ENCODE data around the gene GPR21.

GPR21 gene

DNA sequence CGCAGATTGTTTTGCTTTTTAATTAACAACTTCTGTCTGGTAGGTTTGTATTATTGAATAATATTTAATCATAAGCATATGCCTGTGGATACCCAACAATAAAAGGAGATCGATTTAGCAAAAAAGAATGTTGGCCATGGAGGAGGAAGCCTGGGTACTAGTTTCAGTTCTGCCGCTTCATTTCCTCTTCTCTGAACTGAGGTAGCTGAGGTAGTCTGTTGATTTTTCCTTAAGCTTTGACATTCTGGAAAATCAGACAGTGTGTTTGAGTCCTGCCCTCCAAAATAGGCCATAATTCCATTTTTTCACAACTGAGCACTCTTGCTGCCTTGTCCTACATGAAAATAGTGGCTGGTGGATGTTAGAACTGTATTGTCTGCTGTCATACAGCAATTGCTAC is 6.0 kb upstream of the GPR21 start:
- H3K27me3 Mint-ChIP-seq (ENCODE audit: low read depth, poor library complexity): no peaks in the 10 kb centered on the region
- H3K9me3 Mint-ChIP-seq: no peaks in the 10 kb centered on the region
- H3K36me3 Mint-ChIP-seq (ENCODE audit: low read depth): peaks cover 45% of the 10 kb centered on the region
- H3K4me1 Mint-ChIP-seq: no peaks in the 10 kb centered on the region
- no peak overlapping the region for H3K4me3 Mint-ChIP-seq
- no peak overlapping the region for H3K27ac Mint-ChIP-seq
- DNase-seq: no peak
- TF ChIP-seq, protein P1, sequence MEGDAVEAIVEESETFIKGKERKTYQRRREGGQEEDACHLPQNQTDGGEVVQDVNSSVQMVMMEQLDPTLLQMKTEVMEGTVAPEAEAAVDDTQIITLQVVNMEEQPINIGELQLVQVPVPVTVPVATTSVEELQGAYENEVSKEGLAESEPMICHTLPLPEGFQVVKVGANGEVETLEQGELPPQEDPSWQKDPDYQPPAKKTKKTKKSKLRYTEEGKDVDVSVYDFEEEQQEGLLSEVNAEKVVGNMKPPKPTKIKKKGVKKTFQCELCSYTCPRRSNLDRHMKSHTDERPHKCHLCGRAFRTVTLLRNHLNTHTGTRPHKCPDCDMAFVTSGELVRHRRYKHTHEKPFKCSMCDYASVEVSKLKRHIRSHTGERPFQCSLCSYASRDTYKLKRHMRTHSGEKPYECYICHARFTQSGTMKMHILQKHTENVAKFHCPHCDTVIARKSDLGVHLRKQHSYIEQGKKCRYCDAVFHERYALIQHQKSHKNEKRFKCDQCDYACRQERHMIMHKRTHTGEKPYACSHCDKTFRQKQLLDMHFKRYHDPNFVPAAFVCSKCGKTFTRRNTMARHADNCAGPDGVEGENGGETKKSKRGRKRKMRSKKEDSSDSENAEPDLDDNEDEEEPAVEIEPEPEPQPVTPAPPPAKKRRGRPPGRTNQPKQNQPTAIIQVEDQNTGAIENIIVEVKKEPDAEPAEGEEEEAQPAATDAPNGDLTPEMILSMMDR (IDR thresholded peaks at IDR 0.05): no peak

DNA sequence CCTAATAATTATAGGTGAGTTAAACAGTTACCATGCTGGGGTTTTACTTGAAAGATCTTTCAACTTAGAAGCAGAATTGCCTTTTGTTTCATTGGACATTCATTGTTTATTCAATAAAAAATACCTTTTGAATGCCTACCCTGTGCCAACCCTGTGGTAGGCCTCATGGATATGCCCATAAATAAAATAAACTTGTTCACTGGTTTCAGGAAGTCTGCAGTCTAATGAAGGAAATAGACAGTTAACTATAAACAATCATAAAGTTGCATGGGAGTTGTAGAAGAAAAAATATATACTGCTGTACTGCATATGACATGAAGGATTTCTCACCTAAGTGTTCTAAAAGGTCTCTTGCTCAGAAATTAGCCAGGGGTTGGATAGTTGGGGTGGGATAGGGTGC is 5.3 kb upstream of the GPR21 start:
- DNase-seq: no peak
- H3K9me3 Mint-ChIP-seq: no peaks in the 10 kb centered on the region
- no peaks in the 10 kb centered on the region for H3K27me3 Mint-ChIP-seq (ENCODE audit: low read depth, poor library complexity)
- TF ChIP-seq, protein P1 (IDR thresholded peaks at IDR 0.05): no peak
- H3K27ac Mint-ChIP-seq: peak overlapping the region; percentile 3
- H3K4me1 Mint-ChIP-seq: peaks cover 5% of the 10 kb centered on the region
- H3K36me3 Mint-ChIP-seq (ENCODE audit: low read depth): peaks cover 39% of the 10 kb centered on the region
- H3K4me3 Mint-ChIP-seq: no peak overlapping the region

DNA sequence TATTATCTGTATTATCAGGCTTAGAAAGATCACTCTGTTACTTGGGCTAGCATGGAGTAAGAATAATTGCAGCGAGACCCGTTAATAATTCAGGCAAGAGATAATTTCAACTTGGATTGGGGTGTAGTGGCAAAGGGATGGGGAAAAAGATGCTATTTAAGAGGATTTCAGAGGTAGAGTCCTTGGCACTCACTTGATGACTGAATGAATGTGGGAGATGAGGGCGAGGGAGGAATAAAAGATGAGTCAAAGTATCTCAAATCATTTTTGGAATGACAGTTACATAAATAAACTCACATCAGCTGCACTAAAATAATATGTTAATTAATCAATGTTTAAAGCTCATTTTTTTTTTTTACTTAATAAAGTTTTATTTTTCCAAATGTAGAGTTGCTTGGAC is 4.5 kb upstream of the GPR21 start:
- Mint-ChIP-seq H3K9me3 (no peaks in the 10 kb centered on the region), H3K27me3 (ENCODE audit: low read depth, poor library complexity) (no peaks in the 10 kb centered on the region), H3K36me3 (ENCODE audit: low read depth) (peaks cover 34% of the 10 kb centered on the region), H3K27ac (peak overlapping the region; percentile 43), H3K4me3 (no peak overlapping the region), H3K4me1 (peaks cover 13% of the 10 kb centered on the region)
- TF ChIP-seq, protein P1 (IDR thresholded peaks at IDR 0.05): no peak
- DNase-seq: no peak

DNA sequence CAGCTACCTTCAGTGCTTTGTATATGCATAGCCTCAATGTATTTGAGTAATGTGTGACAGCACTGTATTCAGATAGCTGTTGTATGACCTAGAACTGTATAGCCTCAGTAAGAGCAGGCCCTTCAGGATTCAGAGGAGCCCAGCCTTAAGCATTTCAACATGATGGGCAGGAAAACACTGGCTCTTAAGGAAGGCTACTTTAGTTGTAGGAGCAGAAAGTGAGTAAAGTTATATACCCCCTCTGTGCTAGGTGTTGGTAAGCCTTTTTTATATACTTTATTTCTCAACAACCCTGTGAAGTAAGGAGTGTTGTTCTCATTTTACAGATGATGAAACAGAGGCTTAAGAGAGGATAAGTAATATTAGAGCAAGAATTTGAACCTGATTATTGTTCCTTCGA is 1.5 kb upstream of the GPR21 start:
- H3K4me1 Mint-ChIP-seq: peaks cover 21% of the 10 kb centered on the region
- DNase-seq: no peak
- H3K9me3 Mint-ChIP-seq: no peaks in the 10 kb centered on the region
- no peaks in the 10 kb centered on the region for H3K27me3 Mint-ChIP-seq (ENCODE audit: low read depth, poor library complexity)
- H3K4me3 Mint-ChIP-seq: no peak overlapping the region
- peak overlapping the region; percentile 95 for H3K27ac Mint-ChIP-seq
- peaks cover 24% of the 10 kb centered on the region for H3K36me3 Mint-ChIP-seq (ENCODE audit: low read depth)
- TF ChIP-seq, protein P1 (IDR thresholded peaks at IDR 0.05): no peak

DNA sequence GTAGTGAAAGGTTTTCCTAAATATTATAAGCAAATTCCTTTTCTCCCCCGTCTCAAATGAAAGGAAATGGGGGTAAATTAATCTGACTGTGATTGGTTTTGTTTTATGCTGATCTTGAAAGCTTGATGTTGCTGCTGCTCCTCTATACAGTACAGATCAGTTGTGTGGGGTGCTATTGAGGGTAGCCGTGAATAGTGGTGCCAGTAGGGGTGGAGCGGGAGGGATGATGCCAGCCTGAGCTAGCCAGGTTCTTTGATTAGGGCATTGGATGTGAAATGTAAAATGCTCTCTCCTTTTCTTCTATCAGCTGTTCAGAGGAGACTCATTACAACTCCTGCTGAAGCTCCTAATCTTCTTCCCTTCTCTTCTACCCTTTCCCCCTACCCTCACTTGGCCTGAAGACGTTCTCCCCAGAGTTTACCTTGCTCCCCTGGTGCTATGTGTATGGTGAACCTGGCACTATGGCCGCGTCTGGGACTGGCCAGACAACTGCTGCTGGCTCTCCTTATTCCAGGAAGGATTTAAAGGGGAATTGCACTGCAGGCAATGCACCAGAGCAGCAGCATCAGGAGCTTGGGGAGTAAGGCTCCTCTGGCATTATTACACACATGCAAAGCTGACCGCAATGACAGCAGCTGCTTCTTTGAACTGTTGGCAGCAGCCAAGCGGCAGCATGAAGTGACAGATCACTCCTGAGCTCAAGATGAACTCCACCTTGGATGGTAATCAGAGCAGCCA is 566 bp downstream of the GPR21 start:
- no peak overlapping the region for H3K4me3 Mint-ChIP-seq
- peaks cover 10% of the 10 kb centered on the region for H3K36me3 Mint-ChIP-seq (ENCODE audit: low read depth)
- no peaks in the 10 kb centered on the region for H3K27me3 Mint-ChIP-seq (ENCODE audit: low read depth, poor library complexity)
- no peaks in the 10 kb centered on the region for H3K9me3 Mint-ChIP-seq
- TF ChIP-seq, protein P1 (IDR thresholded peaks at IDR 0.05): no peak
- peak overlapping the region; percentile 79 for H3K27ac Mint-ChIP-seq
- DNase-seq: no peak
- peaks cover 21% of the 10 kb centered on the region for H3K4me1 Mint-ChIP-seq

DNA sequence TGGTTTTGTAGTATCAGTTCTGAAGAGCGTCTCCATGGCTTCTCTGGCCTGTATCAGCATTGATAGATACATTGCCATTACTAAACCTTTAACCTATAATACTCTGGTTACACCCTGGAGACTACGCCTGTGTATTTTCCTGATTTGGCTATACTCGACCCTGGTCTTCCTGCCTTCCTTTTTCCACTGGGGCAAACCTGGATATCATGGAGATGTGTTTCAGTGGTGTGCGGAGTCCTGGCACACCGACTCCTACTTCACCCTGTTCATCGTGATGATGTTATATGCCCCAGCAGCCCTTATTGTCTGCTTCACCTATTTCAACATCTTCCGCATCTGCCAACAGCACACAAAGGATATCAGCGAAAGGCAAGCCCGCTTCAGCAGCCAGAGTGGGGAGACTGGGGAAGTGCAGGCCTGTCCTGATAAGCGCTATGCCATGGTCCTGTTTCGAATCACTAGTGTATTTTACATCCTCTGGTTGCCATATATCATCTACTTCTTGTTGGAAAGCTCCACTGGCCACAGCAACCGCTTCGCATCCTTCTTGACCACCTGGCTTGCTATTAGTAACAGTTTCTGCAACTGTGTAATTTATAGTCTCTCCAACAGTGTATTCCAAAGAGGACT is 1.5 kb downstream of the GPR21 start:
- no peak overlapping the region for H3K27ac Mint-ChIP-seq
- no peak for DNase-seq
- H3K27me3 Mint-ChIP-seq (ENCODE audit: low read depth, poor library complexity): no peaks in the 10 kb centered on the region
- no peak overlapping the region for H3K4me3 Mint-ChIP-seq
- H3K9me3 Mint-ChIP-seq: no peaks in the 10 kb centered on the region
- TF ChIP-seq, protein P1 (IDR thresholded peaks at IDR 0.05): no peak
- H3K4me1 Mint-ChIP-seq: peaks cover 21% of the 10 kb centered on the region
- H3K36me3 Mint-ChIP-seq (ENCODE audit: low read depth): peaks cover 9% of the 10 kb centered on the region
